ENCODE results near the gene CAPG.

CAPG gene

GRCh38 chr2:85453571-85453970 lies 43.4 kb upstream of the CAPG start:
- in situ Hi-C loops (cut with MboI; ENCODE audit: low pct_unique_long_range_greater_than_20kb, low sequenced_read_pairs, unreplicated experiment) = no loop called here
- no peak for TF ChIP-seq CTCF (IDR thresholded peaks at IDR 0.05; ENCODE audit: extremely low read depth, insufficient read depth, missing control alignments)

GRCh38 chr2:85452237-85452636 lies 42.1 kb upstream of the CAPG start:
- in situ Hi-C loops (cut with MboI; ENCODE audit: low pct_unique_long_range_greater_than_20kb, low sequenced_read_pairs, unreplicated experiment) = no loop called here
- TF ChIP-seq CTCF (IDR thresholded peaks at IDR 0.05; ENCODE audit: extremely low read depth, insufficient read depth, missing control alignments) = no peak
- DNase-seq (ENCODE audit: low spot score) = no peak

More at GRCh38 chr2:85453571-85453970, 43.4 kb upstream of the CAPG start:
- DNase-seq (ENCODE audit: low spot score) = no peak

DNA sequence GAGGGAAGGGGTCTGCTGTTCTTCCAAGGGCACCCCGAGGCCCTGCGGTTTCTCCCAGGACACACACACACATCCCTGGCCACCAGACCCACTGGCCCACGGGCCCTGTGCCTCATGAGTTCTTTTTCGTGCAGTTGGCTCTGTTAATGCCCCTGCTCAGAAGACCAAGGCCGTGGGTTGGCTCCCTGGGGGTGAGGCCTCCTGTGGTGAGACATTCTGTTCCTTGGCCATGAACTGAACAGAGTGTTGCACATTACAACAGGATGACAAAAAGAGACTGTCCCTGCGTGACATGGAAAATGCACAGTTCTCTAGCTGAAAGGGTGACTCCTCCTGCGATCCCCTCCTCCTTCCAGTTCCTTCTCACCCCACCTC lies 39.0 kb upstream of the CAPG start:
- in situ Hi-C loops (cut with MboI; ENCODE audit: low pct_unique_long_range_greater_than_20kb, low sequenced_read_pairs, unreplicated experiment) = no loop called here
- no peak for TF ChIP-seq CTCF (IDR thresholded peaks at IDR 0.05; ENCODE audit: extremely low read depth, insufficient read depth, missing control alignments)
- DNase-seq (ENCODE audit: low spot score) = no peak

DNA sequence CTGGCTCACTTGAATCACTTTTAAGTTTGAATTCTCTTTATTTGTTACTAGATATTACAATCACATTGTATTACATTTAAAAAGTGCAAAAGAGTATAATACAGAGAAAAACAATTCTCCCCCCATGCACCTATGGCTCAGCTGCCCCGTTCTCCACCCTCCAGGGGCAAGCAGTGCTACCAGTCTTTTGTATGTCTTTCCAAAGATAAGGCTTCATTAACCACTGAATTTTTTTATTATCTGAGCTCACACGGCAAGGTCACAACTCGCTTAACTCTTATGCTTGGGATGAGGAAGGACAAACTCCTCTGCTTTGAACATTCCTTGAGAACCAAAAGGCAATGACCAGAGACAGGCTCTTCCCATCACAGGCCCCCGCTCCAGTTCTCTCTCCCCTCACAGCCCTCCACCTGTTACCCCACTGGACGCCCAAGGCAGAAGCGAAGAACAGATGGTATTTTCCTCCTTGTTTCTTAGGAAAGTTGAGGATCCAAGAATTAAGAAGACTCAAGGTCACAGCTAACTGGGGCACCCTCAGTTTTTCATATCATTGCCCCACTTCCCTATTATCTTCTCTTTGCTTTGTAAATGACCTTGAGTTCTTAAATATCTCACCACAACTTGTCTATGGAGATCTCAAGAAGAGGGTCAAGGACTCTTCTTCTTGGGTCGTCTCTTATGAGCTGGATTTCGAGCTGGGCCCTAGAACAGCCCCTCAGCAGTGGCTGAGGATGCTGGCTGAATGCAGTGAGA lies 38.5 kb upstream of the CAPG start:
- TF ChIP-seq CTCF (IDR thresholded peaks at IDR 0.05; ENCODE audit: extremely low read depth, insufficient read depth, missing control alignments) = no peak
- in situ Hi-C loops (cut with MboI; ENCODE audit: low pct_unique_long_range_greater_than_20kb, low sequenced_read_pairs, unreplicated experiment) = no loop called here
- DNase-seq (ENCODE audit: low spot score) = no peak

- in situ Hi-C loops (cut with MboI; ENCODE audit: low pct_unique_long_range_greater_than_20kb, low sequenced_read_pairs, unreplicated experiment) = no loop called here
- DNase-seq (ENCODE audit: low spot score) = no peak
- TF ChIP-seq CTCF (IDR thresholded peaks at IDR 0.05; ENCODE audit: extremely low read depth, insufficient read depth, missing control alignments) = no peak
Measured at GRCh38 chr2:85447222-85447585, 37.0 kb upstream of the CAPG start.

DNA sequence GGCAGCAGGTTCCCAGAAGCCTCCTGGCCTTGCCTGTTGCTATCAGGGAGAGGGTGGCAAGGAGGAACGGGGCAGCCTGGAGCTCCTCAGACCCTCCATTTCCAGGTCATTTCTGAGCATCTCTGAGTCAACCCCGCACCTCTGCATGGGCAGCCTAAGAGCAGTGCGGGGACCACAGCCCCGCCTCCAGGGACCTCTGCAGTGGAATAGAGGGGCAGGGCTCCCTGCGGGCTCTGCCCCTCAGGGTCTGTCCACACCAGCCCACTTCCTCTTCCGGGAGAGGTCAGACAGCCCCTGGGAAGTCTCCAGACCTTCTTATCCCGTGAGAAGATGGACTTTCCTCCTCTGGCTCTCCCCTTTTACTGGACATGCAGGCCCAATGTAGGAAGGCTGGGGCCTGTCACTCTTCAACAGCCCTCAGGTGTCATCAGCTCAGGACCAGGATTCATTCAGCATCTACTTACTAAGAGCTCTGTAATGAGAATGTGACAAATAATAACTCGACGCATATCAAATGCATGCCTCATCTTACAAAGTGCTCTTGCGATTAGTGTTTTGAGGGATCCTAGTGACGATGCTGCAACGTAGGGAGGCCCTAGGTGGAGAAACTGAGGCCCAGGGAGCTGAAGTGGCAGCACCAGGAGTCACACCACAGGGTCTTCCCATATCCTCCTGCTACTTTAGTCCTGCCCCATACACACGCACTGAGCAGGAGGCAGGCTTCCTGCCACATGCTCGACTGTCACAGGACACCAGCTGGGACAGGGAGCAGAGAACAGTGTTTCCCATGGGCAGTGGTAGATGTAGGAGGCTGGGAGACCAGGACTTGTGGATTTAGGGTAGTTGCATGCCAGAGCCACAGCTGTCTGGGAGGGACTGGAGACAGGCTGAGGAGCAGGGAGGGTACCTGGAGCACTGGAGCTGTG lies 36.4 kb upstream of the CAPG start:
- no peak for DNase-seq (ENCODE audit: low spot score)
- TF ChIP-seq CTCF (IDR thresholded peaks at IDR 0.05; ENCODE audit: extremely low read depth, insufficient read depth, missing control alignments) = no peak

More for the DNA sequence above, 36.4 kb upstream of the CAPG start:
- in situ Hi-C loops (cut with MboI; ENCODE audit: low pct_unique_long_range_greater_than_20kb, low sequenced_read_pairs, unreplicated experiment) = no loop called here
